ENCODE results near the gene CA12.
"Not testable (repeated sequence)": the region's sequence is repeated elsewhere in the genome, so short reads cannot be mapped to it uniquely, and the experiment has no call there.

The CA12 gene

GRCh38 chr15:63381301-63382204 lies at the start of gene CA12:
CA12 (minus strand) TSS chr15:63381846; CDS start chr15:63381720, 126 bp downstream.
- no peak for DNase-seq (ENCODE audit: low read depth)

GRCh38 chr15:63430766-63431451 lies 49.3 kb upstream of the CA12 start:
- DNase-seq (ENCODE audit: low read depth): no peak

- DNase-seq (ENCODE audit: low read depth): no peak
Observed at GRCh38 chr15:63426552-63426951, 44.9 kb upstream of the CA12 start.

- DNase-seq (ENCODE audit: low read depth): no peak
Observed at GRCh38 chr15:63425426-63425985, 43.9 kb upstream of the CA12 start.

GRCh38 chr15:63422891-63423590 lies 41.4 kb upstream of the CA12 start:
- no peak for DNase-seq (ENCODE audit: low read depth)

- DNase-seq (ENCODE audit: low read depth): no peak
Observed at GRCh38 chr15:63421433-63421832, 39.8 kb upstream of the CA12 start.

GRCh38 chr15:63420333-63420747 lies 38.7 kb upstream of the CA12 start:
- DNase-seq (ENCODE audit: low read depth): no peak

- no peak for DNase-seq (ENCODE audit: low read depth)
Observed at GRCh38 chr15:63418811-63419210, 37.2 kb upstream of the CA12 start.

GRCh38 chr15:63417721-63418120 lies 36.1 kb upstream of the CA12 start:
- no peak for DNase-seq (ENCODE audit: low read depth)

GRCh38 chr15:63417274-63417673 lies 35.6 kb upstream of the CA12 start:
- not testable (repeated sequence) for DNase-seq (ENCODE audit: low read depth)

GRCh38 chr15:63414474-63415120 lies 33.0 kb upstream of the CA12 start:
- DNase-seq (ENCODE audit: low read depth): no peak

GRCh38 chr15:63412551-63412950 lies 30.9 kb upstream of the CA12 start:
- DNase-seq (ENCODE audit: low read depth): no peak

GRCh38 chr15:63411866-63412265 lies 30.2 kb upstream of the CA12 start:
- no peak for DNase-seq (ENCODE audit: low read depth)

- no peak for DNase-seq (ENCODE audit: low read depth)
Observed at GRCh38 chr15:63409179-63409578, 27.5 kb upstream of the CA12 start.

GRCh38 chr15:63408524-63408923 lies 26.9 kb upstream of the CA12 start:
- DNase-seq (ENCODE audit: low read depth): no peak

- no peak for DNase-seq (ENCODE audit: low read depth)
Observed at GRCh38 chr15:63407612-63408011, 26.0 kb upstream of the CA12 start.

GRCh38 chr15:63405683-63406390 lies 24.2 kb upstream of the CA12 start:
- DNase-seq (ENCODE audit: low read depth): no peak

GRCh38 chr15:63405159-63405558 lies 23.5 kb upstream of the CA12 start:
- no peak for DNase-seq (ENCODE audit: low read depth)

GRCh38 chr15:63403254-63403945 lies 21.8 kb upstream of the CA12 start:
- no peak for DNase-seq (ENCODE audit: low read depth)

- no peak for DNase-seq (ENCODE audit: low read depth)
Observed at GRCh38 chr15:63402498-63403253, 21.0 kb upstream of the CA12 start.
